HG03045 (cell line): ENCODE results near the gene OLFM2.
"Not testable (repeated sequence)": the region's sequence is repeated elsewhere in the genome, so short reads cannot be mapped to it uniquely, and the experiment has no call there.

Experiments
- ATAC-seq: cut with Tn5 transposase; IDR thresholded peaks from one replicate; pipeline ENCODE4 v1.9.1; 2021; ENCODE audit warnings: mild to moderate bottlenecking, moderate library complexity; ENCODE audit not compliant: unreplicated experiment

OLFM2 gene

DNA sequence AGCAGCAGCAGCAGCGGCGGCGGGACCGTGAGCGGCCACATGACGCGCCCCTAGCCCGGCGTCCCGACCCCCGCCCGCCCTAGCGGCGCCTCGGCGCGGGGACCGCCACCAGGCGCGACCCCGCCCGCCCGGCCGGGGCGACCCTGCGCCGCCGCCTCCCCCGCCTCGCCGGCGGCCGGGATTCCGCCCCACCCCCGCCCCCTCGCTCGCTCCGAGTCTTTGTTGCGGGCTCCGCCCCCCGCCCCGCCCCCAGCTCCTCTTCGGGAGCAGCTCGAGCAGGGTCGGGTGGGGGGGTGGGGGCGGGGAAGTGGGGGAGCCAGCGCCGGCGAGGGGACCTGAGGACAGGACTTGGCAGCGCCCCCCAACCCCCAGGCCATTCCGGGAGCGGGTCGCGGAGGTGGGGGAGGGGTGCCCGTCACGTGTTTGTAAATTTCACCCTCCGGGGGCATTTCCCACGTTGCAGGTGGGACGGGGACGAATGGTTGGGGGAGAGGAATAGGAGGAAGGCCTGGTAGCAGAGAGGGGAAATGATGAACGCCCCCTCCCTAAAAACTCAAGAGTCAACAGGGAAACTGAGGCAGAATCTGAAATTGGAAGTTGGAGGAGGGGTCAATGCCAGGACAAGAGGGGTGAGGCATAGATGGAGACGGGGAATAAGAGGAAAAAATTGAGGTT is at the start of gene OLFM2:
TSS of gene OLFM2 (minus strand) at position 190 of the 675 bp plus-strand sequence. CDS start at position 41, 149 bp downstream.
- no peak for ATAC-seq

DNA sequence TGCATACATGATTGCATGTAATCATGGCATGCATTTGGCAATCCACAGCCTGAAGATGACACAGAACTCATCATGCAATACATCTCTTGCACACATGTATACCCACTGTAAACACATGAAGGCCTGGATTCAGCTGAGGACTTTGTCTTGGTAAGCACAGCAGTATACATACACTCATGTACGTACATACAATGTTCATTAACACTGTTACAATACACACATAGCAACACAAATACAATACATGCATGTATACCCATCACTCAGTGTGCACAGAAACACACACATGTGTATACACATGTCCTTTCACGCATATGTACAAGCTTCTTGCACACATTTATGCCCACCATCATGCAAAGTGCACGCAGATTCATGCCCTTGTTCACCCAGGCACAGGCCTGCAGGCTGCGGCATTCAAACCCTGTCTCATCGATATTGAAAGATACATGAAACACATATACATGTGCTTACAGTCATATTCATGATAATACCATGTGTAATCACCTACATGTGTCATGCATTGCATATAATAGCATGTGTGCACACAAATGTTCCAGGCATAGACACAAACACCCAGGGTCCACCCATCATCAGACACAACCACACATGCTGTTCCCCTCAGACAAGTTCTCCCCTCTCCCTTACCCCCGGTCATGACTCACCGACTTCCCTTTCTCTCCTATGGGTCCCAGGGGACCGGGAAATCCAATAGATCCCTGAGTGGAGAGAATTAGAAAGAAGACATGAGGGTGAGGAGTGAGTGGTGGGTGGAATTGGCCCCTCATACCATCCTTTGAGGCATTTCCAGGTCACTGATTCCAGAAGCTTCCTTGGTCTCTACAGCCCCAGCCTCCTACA is 45.3 kb upstream of the OLFM2 start:
- ATAC-seq, result no peak

DNA sequence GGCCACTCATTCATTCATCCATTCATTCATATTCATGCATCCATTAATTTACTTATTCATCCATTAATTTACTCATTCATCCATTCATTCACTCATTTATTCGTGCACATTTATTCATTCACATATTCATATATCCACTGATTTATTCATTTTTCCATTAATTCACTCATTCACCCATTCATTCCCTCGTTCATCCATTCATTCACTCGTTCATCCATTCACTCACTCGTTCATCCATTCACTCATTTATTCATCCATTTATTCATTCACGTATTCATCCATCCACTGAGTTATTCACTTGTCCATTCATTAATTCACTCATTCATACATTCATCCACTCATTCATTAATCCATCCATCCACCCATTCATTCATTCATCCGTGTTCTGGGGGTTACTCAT is 35.8 kb upstream of the OLFM2 start:
- ATAC-seq, result no peak

DNA sequence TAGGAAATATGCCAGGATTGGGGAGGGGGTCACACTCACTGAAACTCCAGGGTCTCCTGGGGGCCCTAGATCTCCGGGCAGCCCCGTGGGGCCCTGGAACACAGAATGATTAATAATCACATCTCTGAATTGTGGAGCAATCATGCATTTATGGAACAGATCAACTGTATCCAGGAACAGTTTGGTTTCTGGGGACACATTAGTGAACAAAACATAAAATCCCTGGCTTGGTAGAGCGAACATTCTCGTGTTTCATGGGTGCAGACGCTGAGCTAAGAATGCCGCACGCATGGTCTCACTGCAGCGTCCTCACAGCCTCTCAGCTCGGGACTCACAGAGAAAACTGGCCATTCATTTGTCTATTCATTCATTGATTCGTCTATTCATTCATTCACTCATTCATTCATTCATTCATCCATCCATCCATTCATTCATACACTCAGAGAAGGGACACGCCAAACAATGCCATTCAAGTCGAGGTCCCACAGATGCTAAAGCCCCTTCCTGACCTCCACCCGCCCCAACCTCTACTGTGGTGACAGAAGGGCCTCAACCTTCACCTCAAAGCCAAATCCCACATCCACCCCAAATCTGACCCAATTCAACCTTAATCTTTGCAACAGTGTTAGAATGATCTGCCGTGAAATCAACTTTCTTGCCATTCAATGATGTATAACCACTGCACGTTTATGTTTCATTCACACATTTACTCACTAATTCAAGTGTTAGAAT is 35.0 kb upstream of the OLFM2 start:
- ATAC-seq, result no peak

DNA sequence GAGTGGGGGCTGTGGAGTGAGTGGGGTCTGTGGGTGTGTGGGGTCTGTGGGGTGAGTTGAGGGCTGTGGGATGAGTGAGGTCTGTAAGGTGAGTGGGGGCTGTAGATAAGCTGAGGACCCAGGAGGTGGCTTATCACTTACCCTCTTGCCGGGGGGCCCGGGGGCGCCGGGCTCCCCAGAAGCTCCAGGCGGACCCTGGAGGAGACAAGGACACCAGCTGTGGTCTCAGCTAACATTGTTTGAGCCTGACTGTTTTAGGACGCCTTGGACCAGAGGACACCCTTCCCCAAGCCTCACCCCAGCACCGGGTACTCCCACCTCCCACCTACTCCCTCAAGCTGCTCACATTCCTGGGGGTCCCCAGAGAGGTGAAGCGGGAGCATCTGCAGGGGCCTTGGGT is 34.2 kb upstream of the OLFM2 start:
- ATAC-seq, result no peak

DNA sequence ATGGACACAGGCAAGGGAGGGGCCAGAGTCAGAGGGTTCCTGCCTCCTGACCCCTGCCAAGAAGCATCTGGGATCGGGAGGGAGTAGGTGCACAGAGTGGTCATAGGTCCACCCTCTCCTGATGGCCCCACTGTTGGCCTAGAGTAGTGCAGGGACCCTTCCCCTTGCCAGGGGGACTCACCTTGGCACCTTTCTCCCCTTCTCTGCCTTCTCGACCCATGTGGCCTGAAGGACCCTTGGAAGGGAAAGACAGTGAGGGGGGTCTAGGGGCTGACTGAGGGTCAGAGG is 33.3 kb upstream of the OLFM2 start:
- no peak for ATAC-seq

DNA sequence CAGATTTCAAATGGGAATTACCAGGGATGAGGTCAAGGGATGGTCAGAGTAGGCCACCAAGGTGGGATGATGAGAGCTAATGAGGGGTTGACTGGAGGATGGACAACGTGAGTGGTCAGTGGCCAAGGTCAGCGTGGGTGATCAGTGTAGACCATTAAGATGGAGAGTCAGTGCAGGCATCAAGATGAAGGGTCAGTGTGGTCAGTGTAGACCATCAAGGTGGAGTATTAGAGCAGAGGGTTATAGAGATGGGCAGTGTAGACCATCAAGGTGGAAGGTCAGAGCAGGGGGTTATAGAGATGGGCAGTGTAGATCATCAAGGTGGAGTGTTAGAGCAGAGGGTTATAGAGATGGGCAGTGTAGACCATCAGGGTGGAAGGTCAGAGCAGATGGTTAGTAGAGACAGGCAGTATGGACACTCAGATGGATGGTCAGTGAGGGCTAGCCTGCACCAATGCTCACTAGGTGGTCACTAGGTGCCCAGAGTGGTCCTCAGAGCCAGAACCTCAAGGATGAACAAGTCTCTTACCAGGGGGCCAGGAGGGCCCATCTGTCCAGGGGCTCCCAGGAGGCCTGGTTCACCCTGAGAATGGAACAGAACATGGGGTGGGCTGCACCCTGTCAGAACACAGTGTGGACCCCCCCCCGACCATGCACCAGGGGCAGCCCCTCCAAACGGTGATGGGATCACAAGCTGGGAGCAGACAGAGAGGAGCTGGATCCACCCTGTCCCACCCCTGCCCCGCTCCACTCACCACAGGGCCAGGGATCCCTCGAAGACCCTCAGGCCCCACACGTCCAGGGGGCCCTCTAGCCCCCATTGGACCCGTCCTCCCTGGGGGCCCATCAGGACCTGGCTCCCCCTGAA is 32.7 kb upstream of the OLFM2 start:
- no peak for ATAC-seq

DNA sequence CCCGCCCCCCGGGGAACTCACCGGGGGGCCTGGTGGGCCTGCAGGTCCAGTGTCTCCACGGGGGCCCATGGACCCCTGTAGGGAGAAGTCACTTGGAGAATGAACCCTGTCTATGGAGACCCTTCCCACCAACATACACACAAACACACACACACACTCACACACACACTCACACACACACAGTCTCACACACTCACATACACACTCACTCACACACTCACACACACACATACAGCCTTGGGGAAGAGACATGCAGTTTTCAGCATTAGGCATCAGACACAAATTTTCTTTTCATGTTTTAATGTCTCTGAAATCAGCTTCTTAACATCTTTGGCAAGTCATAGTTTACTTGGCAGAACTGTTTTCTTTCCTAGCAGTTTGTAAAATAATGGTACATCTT is 31.0 kb upstream of the OLFM2 start:
- ATAC-seq, result no peak

DNA sequence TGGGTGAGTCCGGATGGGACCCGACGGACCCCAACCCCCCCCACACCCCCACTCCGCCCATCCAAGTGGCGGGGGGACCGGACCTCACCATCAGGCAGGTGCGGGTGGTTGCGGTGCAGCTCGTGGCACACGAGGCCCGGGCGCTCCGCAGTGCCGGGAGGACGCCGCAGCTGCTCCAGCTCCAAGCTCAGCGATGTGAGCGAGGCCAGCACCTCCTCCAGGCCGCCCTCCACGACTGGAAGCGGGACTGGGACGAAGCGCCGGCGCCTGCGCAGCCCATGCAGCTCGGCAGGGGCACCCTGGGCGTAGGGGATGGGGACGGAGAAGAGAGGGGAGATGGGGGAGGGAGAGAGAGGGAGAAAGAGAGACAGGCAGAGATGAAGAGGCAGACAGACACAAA is 30.1 kb upstream of the OLFM2 start:
- ATAC-seq, result no peak

DNA sequence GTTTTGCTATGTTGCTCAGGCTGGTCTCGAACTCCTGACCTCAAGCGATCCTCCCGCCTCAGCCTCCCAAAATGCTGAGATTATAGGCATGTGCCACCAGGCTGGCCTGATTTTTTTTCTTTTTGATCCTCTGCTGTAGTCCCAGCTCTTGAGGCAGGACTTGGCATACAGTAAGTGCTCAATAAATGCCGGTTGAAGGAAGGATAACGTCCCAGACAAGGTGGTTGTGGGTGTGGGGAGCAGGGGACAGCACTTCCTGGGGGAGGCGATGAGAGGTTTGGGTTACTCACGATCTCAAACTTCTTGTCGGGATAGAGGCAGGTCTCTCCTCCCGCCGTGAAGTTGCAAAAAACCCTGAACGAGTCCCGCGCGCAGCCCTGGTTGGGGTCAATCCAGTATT is 29.7 kb upstream of the OLFM2 start:
- no peak for ATAC-seq

DNA sequence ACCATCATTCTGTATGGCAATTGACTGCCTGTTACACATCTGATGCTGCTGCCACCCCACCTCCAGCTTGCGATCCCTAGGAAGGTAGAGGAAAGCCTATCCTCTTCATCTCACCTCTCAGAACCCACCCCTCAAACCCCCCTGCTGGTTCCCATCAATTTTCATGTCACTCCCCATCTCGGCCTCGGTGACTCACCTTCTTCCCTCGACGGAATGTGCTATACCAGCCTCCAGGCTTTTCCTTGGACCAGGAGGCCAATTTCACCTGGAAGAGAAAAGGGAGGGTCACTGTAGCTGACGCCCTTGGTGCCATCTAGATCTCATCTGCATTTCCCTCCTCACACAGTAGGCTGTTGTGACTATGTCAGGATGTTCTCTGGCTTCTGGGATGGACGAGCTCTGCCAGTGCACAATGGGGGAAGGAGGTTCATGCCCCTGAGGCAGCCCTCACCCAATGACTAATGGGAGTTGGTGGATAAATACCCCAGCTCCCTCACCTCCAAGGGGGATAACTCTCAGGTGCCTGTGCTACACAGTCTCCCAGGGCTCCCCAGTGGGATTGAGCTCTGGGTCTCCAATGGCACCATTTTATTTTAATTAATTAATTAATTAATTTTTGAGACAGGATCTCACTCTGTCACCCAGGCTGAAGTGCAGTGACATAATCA is 26.4 kb upstream of the OLFM2 start:
- ATAC-seq, result no peak

DNA sequence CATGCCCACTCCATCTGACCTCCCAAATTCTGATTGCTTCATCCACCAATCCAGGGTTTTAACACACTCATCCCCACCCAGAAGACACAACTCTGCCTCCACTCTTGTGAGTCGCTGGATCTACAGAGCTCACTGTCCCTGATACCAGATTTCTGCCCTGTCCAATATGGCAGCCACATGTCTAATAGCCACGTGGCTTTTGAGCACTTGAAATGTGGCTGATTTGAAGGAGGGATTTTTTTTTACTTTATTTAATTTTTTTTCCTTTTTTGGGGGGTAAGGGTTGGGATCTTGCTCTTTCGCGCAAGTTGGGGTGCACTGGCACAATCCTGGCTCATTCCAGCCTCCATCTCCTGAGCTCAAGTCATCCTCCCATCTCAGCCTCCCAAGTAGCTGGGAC is 24.8 kb upstream of the OLFM2 start:
- no peak for ATAC-seq

DNA sequence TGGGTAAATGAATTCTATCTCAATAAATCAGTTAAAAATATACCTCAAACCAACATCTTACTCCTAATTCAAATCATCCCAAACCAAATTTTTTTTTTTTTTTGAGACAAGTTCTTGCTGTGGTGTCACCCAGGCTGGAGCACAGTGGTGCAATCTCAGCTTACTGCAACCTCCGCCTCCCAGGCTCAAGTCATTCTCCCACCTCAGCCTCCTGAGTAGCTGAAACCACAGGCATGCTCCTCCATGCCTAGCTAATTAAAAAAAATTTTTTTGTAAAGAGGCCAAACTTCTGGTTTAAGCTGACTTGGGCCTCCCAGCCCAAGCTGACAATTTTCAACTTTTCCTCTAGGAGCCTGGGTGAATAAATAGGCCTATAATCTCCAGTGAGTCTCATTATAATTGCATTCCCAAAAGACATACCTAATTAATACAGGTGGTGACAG is 22.1 kb upstream of the OLFM2 start:
- no peak for ATAC-seq

DNA sequence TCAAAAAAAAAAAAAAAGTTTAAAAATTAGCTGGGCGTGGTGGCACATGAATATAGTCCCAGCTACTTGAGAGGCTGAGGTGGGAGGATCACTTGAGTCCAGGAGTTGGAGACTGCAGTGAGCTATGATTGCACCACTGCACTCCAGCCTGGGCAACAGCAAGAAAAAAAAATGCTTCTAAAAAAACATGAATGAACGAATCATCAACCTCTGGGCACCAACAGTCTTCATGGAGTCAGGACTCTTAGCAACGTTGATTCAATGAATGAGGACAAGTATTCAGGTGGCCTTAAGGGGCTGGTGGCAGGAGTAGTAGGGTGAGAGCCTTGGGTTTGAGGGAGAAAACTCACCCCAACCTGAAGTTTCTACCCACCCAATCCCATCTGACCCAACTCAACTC is 20.6 kb upstream of the OLFM2 start:
- no peak for ATAC-seq

DNA sequence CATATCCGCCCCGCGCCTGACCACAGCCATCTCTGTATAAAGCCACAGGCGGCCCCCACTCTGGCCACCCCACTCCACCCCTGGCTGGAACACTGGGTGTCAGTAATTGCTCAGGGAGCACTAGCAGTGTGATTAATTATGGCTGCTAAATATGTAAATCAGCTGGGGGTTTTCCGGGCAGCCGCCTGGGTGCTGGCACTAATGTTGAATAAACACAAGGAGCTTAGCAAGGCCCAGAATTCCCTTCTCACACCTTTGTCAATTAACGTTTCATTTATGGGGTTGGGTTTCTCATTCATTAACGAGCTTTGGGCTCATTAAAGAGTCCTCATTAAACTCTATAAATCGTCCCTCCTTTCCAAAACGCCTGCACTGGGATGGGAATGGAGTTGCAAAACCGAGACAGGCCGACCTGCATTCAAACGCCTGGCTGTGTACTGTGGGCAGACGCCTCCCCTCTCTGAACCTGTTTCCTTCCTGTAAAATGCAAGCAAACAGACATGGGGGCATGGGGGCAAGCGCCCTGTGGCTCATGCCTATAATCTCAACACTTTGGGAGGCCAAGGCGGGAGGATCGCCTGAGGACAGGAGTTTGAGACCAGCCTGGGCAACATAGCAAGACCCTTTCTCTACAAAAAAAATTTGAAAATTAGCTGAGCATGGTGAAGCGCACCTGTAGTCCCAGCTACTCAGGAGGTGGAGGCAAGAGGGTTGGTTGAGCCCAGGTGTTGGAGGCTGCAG is 17.7 kb upstream of the OLFM2 start:
- ATAC-seq, result no peak

DNA sequence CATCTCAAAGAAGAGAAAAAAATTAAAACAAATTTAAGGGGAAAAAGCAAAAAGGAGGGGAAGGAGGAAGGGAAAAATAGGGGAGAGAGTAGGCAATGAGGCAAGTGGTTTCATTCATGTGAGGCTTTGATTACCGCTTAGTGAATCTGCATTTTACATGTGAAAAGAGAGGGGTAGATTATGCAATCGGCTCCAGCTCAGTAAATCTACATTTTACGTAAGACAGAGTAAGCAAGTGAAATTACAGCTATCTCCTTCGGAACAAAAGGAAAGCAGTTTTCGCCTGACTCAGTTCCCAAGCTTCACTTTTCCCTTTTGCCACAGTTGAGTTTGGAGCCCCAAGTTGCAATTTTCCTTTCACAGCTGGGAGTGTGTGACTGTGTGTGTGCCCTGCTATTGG is 16.0 kb upstream of the OLFM2 start:
- no peak for ATAC-seq

DNA sequence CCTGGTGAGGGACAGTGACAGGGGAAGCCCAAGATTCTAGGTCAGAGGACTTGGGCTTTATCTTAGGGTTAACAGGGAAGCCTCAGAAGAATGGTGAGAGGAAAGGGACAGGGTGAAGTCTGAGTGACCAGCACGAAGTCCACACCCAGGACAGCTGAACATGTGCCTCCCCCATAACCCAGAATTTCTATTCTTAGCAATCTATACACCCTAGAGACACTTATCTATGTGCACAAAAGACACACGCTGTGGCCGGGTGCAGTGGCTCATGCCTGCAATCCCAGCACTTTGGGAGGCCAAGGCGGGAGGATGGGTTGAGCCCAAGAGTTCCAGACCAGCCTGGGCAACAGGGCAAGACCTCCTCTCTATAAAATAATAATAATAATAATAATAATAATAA is 11.1 kb upstream of the OLFM2 start:
- no peak for ATAC-seq

DNA sequence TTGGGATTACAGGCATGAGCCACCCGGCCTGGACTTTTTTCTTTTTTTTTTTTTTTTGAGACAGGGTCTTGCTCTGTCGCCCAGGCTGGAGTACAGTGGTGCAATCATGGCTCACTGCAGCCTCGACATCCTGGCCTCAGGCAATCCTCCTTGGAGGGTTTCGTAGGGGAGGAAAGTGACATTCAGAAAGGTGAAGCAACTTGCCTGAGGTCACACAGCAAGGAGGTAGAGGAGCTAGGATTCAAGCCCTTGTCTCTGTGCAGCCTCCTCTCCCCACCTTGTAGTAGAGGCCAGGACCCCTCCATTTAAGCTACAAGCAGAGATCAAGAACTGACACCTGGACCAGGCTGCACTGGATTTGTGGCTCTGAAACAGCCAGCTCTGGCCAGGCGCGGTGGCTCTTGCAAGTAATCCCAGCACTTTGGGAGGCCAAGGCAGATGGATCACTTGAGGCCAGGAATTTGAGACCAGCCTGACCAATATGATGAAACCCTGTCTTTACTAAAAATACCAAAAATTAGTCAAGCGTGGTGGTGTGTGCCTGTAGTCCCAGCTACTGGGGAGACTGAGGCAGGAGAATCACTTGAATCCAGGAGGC is 10.3 kb upstream of the OLFM2 start:
- not testable (repeated sequence) for ATAC-seq

DNA sequence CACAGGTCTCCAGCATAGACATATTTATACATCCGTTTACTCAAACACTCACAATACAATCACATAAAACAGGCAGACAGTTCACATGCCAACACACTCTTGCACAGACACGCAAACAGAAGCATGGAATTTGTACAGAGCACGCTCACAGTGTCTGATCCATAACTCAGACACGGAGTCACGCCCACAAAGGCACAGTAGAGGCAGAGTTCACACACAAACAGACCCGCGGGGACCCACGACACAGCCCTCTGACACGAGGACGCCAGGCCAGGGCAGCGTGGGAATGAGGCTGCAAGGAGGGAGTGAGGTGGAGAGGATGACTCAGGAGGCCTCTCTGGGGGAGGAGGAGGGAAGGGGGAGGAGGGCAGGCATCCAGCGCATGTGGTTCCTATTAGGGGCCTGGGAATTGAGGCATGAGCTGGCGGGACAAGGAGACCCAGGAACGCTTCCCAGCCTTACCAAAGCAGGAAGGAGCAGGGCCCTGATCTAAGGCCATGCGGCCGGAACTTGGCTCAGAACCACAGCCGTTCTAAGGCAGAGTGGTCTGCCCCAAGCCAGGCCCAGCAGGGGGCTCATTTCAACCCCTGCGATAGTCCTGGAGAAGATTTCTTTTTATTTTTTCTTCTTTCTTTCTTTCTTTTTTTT is 9.1 kb upstream of the OLFM2 start:
- no peak for ATAC-seq
